ENCODE results near the gene ARID3C.

Gene ARID3C

GRCh38 chr9:34659592-34660253, 30.9 kb upstream of the ARID3C start:
- FAIRE-seq: no peak
- no peak for DNase-seq (ENCODE audit: insufficient read length, low spot score)
- no peak for TF ChIP-seq POLR2A (IDR thresholded peaks at IDR 0.05; ENCODE audit: low read depth, low read length)

GRCh38 chr9:34658461-34658860, 29.6 kb upstream of the ARID3C start:
- DNase-seq (ENCODE audit: insufficient read length, low spot score) (no peak), FAIRE-seq (no peak)
- no peak for TF ChIP-seq POLR2A (IDR thresholded peaks at IDR 0.05; ENCODE audit: low read depth, low read length)

GRCh38 chr9:34656992-34657391, 28.1 kb upstream of the ARID3C start:
- FAIRE-seq: no peak
- TF ChIP-seq POLR2A (IDR thresholded peaks at IDR 0.05; ENCODE audit: low read depth, low read length): no peak
- no peak for DNase-seq (ENCODE audit: insufficient read length, low spot score)

GRCh38 chr9:34655394-34655793, 26.5 kb upstream of the ARID3C start:
- no peak for TF ChIP-seq POLR2A (IDR thresholded peaks at IDR 0.05; ENCODE audit: low read depth, low read length)

DNA sequence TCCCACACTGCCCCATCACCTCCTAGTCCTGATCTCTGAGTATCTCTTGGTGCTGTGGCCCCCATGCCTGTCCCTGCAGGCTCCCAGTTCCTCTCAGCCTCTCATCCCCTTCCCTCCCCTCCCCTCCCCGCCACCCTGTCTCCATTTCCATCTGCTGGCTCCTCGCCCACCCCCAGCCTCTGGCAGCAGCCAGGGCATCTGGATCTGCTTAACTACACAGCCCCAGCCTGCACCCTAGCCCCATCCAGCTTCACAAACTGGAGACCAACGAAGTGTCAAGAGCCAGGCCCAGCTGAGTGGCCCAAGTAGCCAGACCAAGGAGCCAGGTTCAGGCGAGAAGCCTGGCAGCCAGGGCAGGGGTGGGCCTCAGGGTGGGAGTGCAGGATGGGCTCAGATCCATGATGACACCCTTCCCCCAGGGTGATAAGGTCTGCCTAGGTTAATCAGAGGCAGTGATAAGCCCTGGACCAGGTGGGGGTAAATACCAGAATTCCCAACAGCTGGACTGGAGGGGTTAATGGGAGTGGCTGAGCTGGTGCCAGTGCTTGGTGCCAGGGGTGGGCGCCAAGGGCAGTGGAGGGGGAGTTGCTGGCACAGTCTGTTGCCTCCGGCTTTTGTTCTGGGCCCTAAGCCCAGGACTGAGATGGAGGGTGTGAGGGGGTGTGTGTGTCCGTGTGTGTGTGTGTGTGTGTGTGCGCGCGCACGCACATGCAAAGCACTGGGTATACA, 25.6 kb upstream of the ARID3C start:
- DNase-seq (ENCODE audit: insufficient read length, low spot score) (no peak), FAIRE-seq (no peak)
- TF ChIP-seq POLR2A (IDR thresholded peaks at IDR 0.05; ENCODE audit: low read depth, low read length): no peak

More at GRCh38 chr9:34655394-34655793, 26.5 kb upstream of the ARID3C start:
- DNase-seq (ENCODE audit: insufficient read length, low spot score) (no peak), FAIRE-seq (no peak)

GRCh38 chr9:34653151-34654072, 24.5 kb upstream of the ARID3C start:
- DNase-seq (ENCODE audit: insufficient read length, low spot score): no peak
- no peak for TF ChIP-seq POLR2A (IDR thresholded peaks at IDR 0.05; ENCODE audit: low read depth, low read length)
- no peak for FAIRE-seq

DNA sequence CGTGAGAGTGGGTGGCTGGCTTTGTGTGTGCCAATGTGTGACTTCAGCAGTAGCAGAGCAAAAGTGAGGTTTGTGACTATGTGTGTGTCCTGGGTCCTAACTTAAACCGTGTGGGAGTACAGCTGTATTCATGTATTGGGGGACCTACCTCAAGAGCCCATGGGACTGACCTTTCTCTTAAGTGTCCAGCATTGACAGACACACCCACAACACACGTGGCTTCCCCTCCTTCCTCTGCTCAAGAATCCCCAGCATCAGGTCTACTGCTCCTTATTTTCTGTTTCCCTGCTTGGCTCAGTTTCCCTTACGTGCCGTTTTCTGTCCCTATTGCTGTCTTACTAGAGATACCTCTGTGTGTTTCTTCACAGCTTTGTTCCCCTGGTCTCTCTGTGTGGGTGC, 23.7 kb upstream of the ARID3C start:
- TF ChIP-seq POLR2A (IDR thresholded peaks at IDR 0.05; ENCODE audit: low read depth, low read length): no peak
- DNase-seq (ENCODE audit: insufficient read length, low spot score) (no peak), FAIRE-seq (no peak)

GRCh38 chr9:34651876-34652601, 23.2 kb upstream of the ARID3C start, which contains the start of gene IL11RA:
TSS of gene IL11RA (plus strand) at chr9:34652185. CDS start at chr9:34655218, 3,033 bp downstream.
- FAIRE-seq (no peak), DNase-seq (ENCODE audit: insufficient read length, low spot score) (peak; percentile 67)
- TF ChIP-seq POLR2A (IDR thresholded peaks at IDR 0.05; ENCODE audit: low read depth, low read length): peak; percentile 28; the same call in 1 of the 2 replicates

GRCh38 chr9:34651321-34651720, 22.5 kb upstream of the ARID3C start:
- no peak for DNase-seq (ENCODE audit: insufficient read length, low spot score)
- FAIRE-seq: no peak
- TF ChIP-seq POLR2A (IDR thresholded peaks at IDR 0.05; ENCODE audit: low read depth, low read length): no peak

- no peak for DNase-seq (ENCODE audit: insufficient read length, low spot score)
- TF ChIP-seq POLR2A (IDR thresholded peaks at IDR 0.05; ENCODE audit: low read depth, low read length): no peak
- FAIRE-seq: no peak
Observed at GRCh38 chr9:34650816-34651215, 21.9 kb upstream of the ARID3C start.

GRCh38 chr9:34648673-34649072, 19.8 kb upstream of the ARID3C start:
- FAIRE-seq: no peak
- DNase-seq (ENCODE audit: insufficient read length, low spot score): no peak

GRCh38 chr9:34647651-34648050, 18.8 kb upstream of the ARID3C start:
- DNase-seq (ENCODE audit: insufficient read length, low spot score) (no peak), FAIRE-seq (no peak)
- TF ChIP-seq POLR2A (IDR thresholded peaks at IDR 0.05; ENCODE audit: low read depth, low read length): no peak

More at GRCh38 chr9:34648673-34649072, 19.8 kb upstream of the ARID3C start:
- no peak for TF ChIP-seq POLR2A (IDR thresholded peaks at IDR 0.05; ENCODE audit: low read depth, low read length)

DNA sequence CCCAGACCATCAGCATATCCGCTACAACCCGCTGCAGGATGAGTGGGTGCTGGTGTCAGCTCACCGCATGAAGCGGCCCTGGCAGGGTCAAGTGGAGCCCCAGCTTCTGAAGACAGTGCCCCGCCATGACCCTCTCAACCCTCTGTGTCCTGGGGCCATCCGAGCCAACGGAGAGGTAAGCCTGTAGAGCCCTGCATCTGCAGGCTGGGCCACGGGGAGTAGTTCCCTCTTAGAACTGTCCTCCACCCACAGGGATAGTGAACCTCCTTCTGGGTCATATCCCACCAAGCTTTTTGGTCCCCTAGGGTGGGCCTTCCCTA, 18.2 kb upstream of the ARID3C start:
- no peak for TF ChIP-seq POLR2A (IDR thresholded peaks at IDR 0.05; ENCODE audit: low read depth, low read length)
- no peak for FAIRE-seq
- no peak for DNase-seq (ENCODE audit: insufficient read length, low spot score)
